ENCODE data around the gene TMUB1.
A peak's percentile ranks its signal among the peaks of the same experiment; 100 is the strongest.

TMUB1 gene

GRCh38 chr7:151065516-151065915 is 17.8 kb downstream of the TMUB1 start:
- no peaks in the 10 kb centered on the region for H3K27me3 Mint-ChIP-seq
- H3K36me3 Mint-ChIP-seq (ENCODE audit: low read depth): peaks cover 69% of the 10 kb centered on the region
- no peak for DNase-seq
- peaks cover 13% of the 10 kb centered on the region for H3K4me1 Mint-ChIP-seq (ENCODE audit: low read depth)
- no peaks in the 10 kb centered on the region for H3K9me3 Mint-ChIP-seq
- H3K27ac Mint-ChIP-seq: no peak overlapping the region
- H3K4me3 Mint-ChIP-seq: no peak overlapping the region

GRCh38 chr7:151064993-151065392 is 18.3 kb downstream of the TMUB1 start:
- DNase-seq: no peak
- Mint-ChIP-seq H3K27me3 (no peaks in the 10 kb centered on the region), H3K9me3 (no peaks in the 10 kb centered on the region), H3K4me1 (ENCODE audit: low read depth) (peaks cover 14% of the 10 kb centered on the region), H3K27ac (no peak overlapping the region), H3K4me3 (no peak overlapping the region), H3K36me3 (ENCODE audit: low read depth) (peaks cover 69% of the 10 kb centered on the region)

GRCh38 chr7:151064454-151064853 is 18.8 kb downstream of the TMUB1 start:
- H3K36me3 Mint-ChIP-seq (ENCODE audit: low read depth): peaks cover 65% of the 10 kb centered on the region
- peaks cover 14% of the 10 kb centered on the region for H3K4me1 Mint-ChIP-seq (ENCODE audit: low read depth)
- H3K9me3 Mint-ChIP-seq: no peaks in the 10 kb centered on the region
- DNase-seq: no peak
- H3K4me3 Mint-ChIP-seq: no peak overlapping the region
- H3K27me3 Mint-ChIP-seq: no peaks in the 10 kb centered on the region
- no peak overlapping the region for H3K27ac Mint-ChIP-seq

GRCh38 chr7:151063212-151063561 is 20.1 kb downstream of the TMUB1 start:
- H3K4me1 Mint-ChIP-seq (ENCODE audit: low read depth): peaks cover 25% of the 10 kb centered on the region
- DNase-seq: no peak
- H3K27me3 Mint-ChIP-seq: no peaks in the 10 kb centered on the region
- H3K27ac Mint-ChIP-seq: no peak overlapping the region
- no peak overlapping the region for H3K4me3 Mint-ChIP-seq
- peaks cover 58% of the 10 kb centered on the region for H3K36me3 Mint-ChIP-seq (ENCODE audit: low read depth)
- no peaks in the 10 kb centered on the region for H3K9me3 Mint-ChIP-seq

GRCh38 chr7:151062399-151063211 is 20.7 kb downstream of the TMUB1 start:
- Mint-ChIP-seq H3K4me3 (no peak overlapping the region), H3K4me1 (ENCODE audit: low read depth) (peaks cover 25% of the 10 kb centered on the region), H3K36me3 (ENCODE audit: low read depth) (peaks cover 52% of the 10 kb centered on the region), H3K27ac (no peak overlapping the region), H3K9me3 (no peaks in the 10 kb centered on the region), H3K27me3 (no peaks in the 10 kb centered on the region)
- DNase-seq: no peak

GRCh38 chr7:151062111-151062398 is 21.2 kb downstream of the TMUB1 start:
- peak overlapping the region; percentile 11 for H3K27ac Mint-ChIP-seq
- DNase-seq: no peak
- H3K4me3 Mint-ChIP-seq: peak overlapping the region; percentile 94
- peaks cover 30% of the 10 kb centered on the region for H3K4me1 Mint-ChIP-seq (ENCODE audit: low read depth)
- no peaks in the 10 kb centered on the region for H3K9me3 Mint-ChIP-seq
- peaks cover 48% of the 10 kb centered on the region for H3K36me3 Mint-ChIP-seq (ENCODE audit: low read depth)
- no peaks in the 10 kb centered on the region for H3K27me3 Mint-ChIP-seq

GRCh38 chr7:151061213-151062110 is 21.8 kb downstream of the TMUB1 start:
- DNase-seq: no peak
- Mint-ChIP-seq H3K9me3 (no peaks in the 10 kb centered on the region), H3K4me1 (ENCODE audit: low read depth) (peaks cover 36% of the 10 kb centered on the region), H3K4me3 (peak overlapping the region; percentile 94), H3K27me3 (no peaks in the 10 kb centered on the region), H3K36me3 (ENCODE audit: low read depth) (peaks cover 43% of the 10 kb centered on the region), H3K27ac (peak overlapping the region; percentile 57)

GRCh38 chr7:151060416-151061212 is 22.7 kb downstream of the TMUB1 start:
- no peaks in the 10 kb centered on the region for H3K27me3 Mint-ChIP-seq
- DNase-seq: peak; percentile 48
- no peaks in the 10 kb centered on the region for H3K9me3 Mint-ChIP-seq
- peak overlapping the region; percentile 94 for H3K4me3 Mint-ChIP-seq
- peaks cover 39% of the 10 kb centered on the region for H3K36me3 Mint-ChIP-seq (ENCODE audit: low read depth)
- H3K27ac Mint-ChIP-seq: peak overlapping the region; percentile 80
- peaks cover 36% of the 10 kb centered on the region for H3K4me1 Mint-ChIP-seq (ENCODE audit: low read depth)

- H3K27ac Mint-ChIP-seq: peak overlapping the region; percentile 80
- DNase-seq: no peak
- H3K9me3 Mint-ChIP-seq: no peaks in the 10 kb centered on the region
- H3K4me1 Mint-ChIP-seq (ENCODE audit: low read depth): peaks cover 36% of the 10 kb centered on the region
- peaks cover 34% of the 10 kb centered on the region for H3K36me3 Mint-ChIP-seq (ENCODE audit: low read depth)
- peak overlapping the region; percentile 94 for H3K4me3 Mint-ChIP-seq
- H3K27me3 Mint-ChIP-seq: no peaks in the 10 kb centered on the region
Observed at GRCh38 chr7:151060113-151060415, 23.2 kb downstream of the TMUB1 start.

GRCh38 chr7:151059367-151060112 is 23.8 kb downstream of the TMUB1 start, which contains the start of gene SLC4A2:
Gene SLC4A2, plus strand, starts transcription at chr7:151059589. Its CDS starts 2,399 bp downstream, at chr7:151061988.
- Mint-ChIP-seq H3K4me1 (ENCODE audit: low read depth) (peaks cover 36% of the 10 kb centered on the region), H3K9me3 (no peaks in the 10 kb centered on the region), H3K27me3 (no peaks in the 10 kb centered on the region), H3K36me3 (ENCODE audit: low read depth) (peaks cover 31% of the 10 kb centered on the region), H3K4me3 (peak within 1 kb of the TSS; percentile 94), H3K27ac (peak within 1 kb of the TSS; percentile 96)
- peak; percentile 87 for DNase-seq

GRCh38 chr7:151058781-151059366 is 24.4 kb downstream of the TMUB1 start:
- Mint-ChIP-seq H3K36me3 (ENCODE audit: low read depth) (peaks cover 31% of the 10 kb centered on the region), H3K9me3 (no peaks in the 10 kb centered on the region), H3K27ac (peak overlapping the region; percentile 96), H3K27me3 (no peaks in the 10 kb centered on the region), H3K4me1 (ENCODE audit: low read depth) (peaks cover 36% of the 10 kb centered on the region), H3K4me3 (peak overlapping the region; percentile 94)
- no peak for DNase-seq

- Mint-ChIP-seq H3K4me1 (ENCODE audit: low read depth) (peaks cover 37% of the 10 kb centered on the region), H3K4me3 (peak overlapping the region; percentile 94), H3K27me3 (no peaks in the 10 kb centered on the region), H3K9me3 (no peaks in the 10 kb centered on the region), H3K27ac (peak overlapping the region; percentile 96), H3K36me3 (ENCODE audit: low read depth) (peaks cover 25% of the 10 kb centered on the region)
- peak; percentile 96 for DNase-seq
Observed at GRCh38 chr7:151057989-151058780, 25.1 kb downstream of the TMUB1 start.

- Mint-ChIP-seq H3K9me3 (no peaks in the 10 kb centered on the region), H3K4me3 (peak within 1 kb of the TSS; percentile 94), H3K27ac (peak within 1 kb of the TSS; percentile 96), H3K4me1 (ENCODE audit: low read depth) (peaks cover 40% of the 10 kb centered on the region), H3K36me3 (ENCODE audit: low read depth) (peaks cover 24% of the 10 kb centered on the region), H3K27me3 (no peaks in the 10 kb centered on the region)
- DNase-seq: no peak
Observed at GRCh38 chr7:151057506-151057988, 25.7 kb downstream of the TMUB1 start, which contains the start of gene CDK5. Gene CDK5, minus strand, starts transcription at chr7:151057897. Its CDS starts 49 bp downstream, at chr7:151057848.
